ENCODE data around the gene PLK3. TPM values are rescaled to one million over a fixed set of nuclear protein-coding genes. Genes with fewer than 3 reads are reported as not detected.

Gene PLK3
- 12.6 and 16.0 TPM in 2 replicates for polyA plus RNA-seq (2011; rRNA removed)
- 20.0 and 21.0 TPM in 2 replicates for polyA plus RNA-seq (2012; cell fraction: cytosol; rRNA removed)
- polyA plus RNA-seq (2012; cell fraction: nucleus; rRNA removed) = 109 and 111 TPM in 2 replicates
- polyA plus RNA-seq (2017; fragmentation: RNase III; extraction: RNeasy Plus Mini Kit Qiagen cat#74134 plus additional on column Dnase treatment) = 10.9 to 11.6 TPM (median 11.2 TPM) in 3 replicates
- polyA minus RNA-seq (2011; rRNA and poly(A)+ RNA removed) = 19.7 and 20.1 TPM in 2 replicates

GRCh38 chr1:44799770-44800584 lies at the start of gene PLK3:
Gene PLK3 (plus strand): TSS chr1:44800377. CDS start chr1:44800464, 87 bp downstream.
- peak within 1 kb of the TSS; percentile 98 for H3K4me3 ChIP-seq
- 0% methylated on average over 10 of the region's 79 CpGs for WGBS (ENCODE audit: missing lambda C conversion rate)
- ATAC-seq (peak; percentile 88 to 91), DNase-seq (ENCODE audit: low read depth in 1 of 2, low spot score in 1 of 2) (peak; percentile 79 to 96), FAIRE-seq (peak; percentile 7)
- CTCF ChIA-PET = interaction anchor here (0.7 to 4.3 kb wide), 15 partner anchors 9 to 671 kb away, joined by 3 to 44 read pairs (median 4); partner anchors contain the start of genes BEST4 and BTBD19
- no peaks in the 10 kb centered on the region for H3K9me3 ChIP-seq
- peak within 1 kb of the TSS; percentile 91 to 95 for H3K27ac ChIP-seq
- peak within 1 kb of the TSS; percentile 96 for H3K4me2 ChIP-seq
- POLR2A ChIA-PET = interaction anchor here (0.7 to 3.1 kb wide), 16 partner anchors 9 to 540 kb away, joined by 3 to 47 read pairs (median 8); partner anchors contain the start of genes BEST4, BTBD19, EIF2B3 and HECTD3
- peaks cover 34% of the 10 kb centered on the region for H3K4me1 ChIP-seq
- no peak for TF ChIP-seq POLR2AphosphoS2 (conservative IDR thresholded peaks at IDR 0.05; ENCODE audit: low read length)
- no peak for TF ChIP-seq HOXA7 (CRISPR knock-in tag; IDR thresholded peaks at IDR 0.05)
- TF ChIP-seq MAFK (IDR thresholded peaks at IDR 0.05; ENCODE audit: partially characterized antibody) = no peak
- TF ChIP-seq HMGXB4 (CRISPR knock-in tag; IDR thresholded peaks at IDR 0.05; ENCODE audit: borderline replicate concordance) = no peak
- TF ChIP-seq HOXB13 (CRISPR knock-in tag; IDR thresholded peaks at IDR 0.05; ENCODE audit: low read depth) = 0 out of 2 replicates have a peak, but pooled peaks have one; percentile 40
- no peak for TF ChIP-seq SREBF2 (IDR thresholded peaks at IDR 0.05)
- peak; percentile 82; the same call in 2 of the 3 replicates for TF ChIP-seq BCL3 (IDR thresholded peaks at IDR 0.05)
- 0 out of 2 replicates have a peak, but pooled peaks have one; percentile 34 for TF ChIP-seq ATOH8 (CRISPR knock-in tag; IDR thresholded peaks at IDR 0.05; ENCODE audit: low read depth)
- peak; percentile 89; the same call in 1 of the 2 replicates for TF ChIP-seq TP53 (CRISPR knock-in tag; IDR thresholded peaks at IDR 0.05)
- TF ChIP-seq SMC3 (IDR thresholded peaks at IDR 0.05) = peak; percentile 66
- TF ChIP-seq PHF8 (IDR thresholded peaks at IDR 0.05; ENCODE audit: borderline replicate concordance, low read depth) = peak; percentile 78
- no peak for TF ChIP-seq ZSCAN20 (CRISPR knock-in tag; IDR thresholded peaks at IDR 0.05)
- TF ChIP-seq MYC (IDR thresholded peaks at IDR 0.05; ENCODE audit: borderline replicate concordance, low read length) = peak; percentile 93
- peak; percentile 68 to 76 for TF ChIP-seq RAD21 (conservative IDR thresholded peaks at IDR 0.05 in 1 of 2, IDR thresholded peaks at IDR 0.05 in 1 of 2)
- peak; percentile 64 for TF ChIP-seq CTCF (IDR thresholded peaks at IDR 0.05)
- no peak for TF ChIP-seq ELK1 (IDR thresholded peaks at IDR 0.05; ENCODE audit: low read depth, low read length)
- TF ChIP-seq NPAS2 (CRISPR knock-in tag; IDR thresholded peaks at IDR 0.05; ENCODE audit: borderline replicate concordance) = no peak
- TF ChIP-seq E2F6 (IDR thresholded peaks at IDR 0.05; ENCODE audit: borderline replicate concordance, low read depth) = peak; percentile 70
- TF ChIP-seq MAZ (IDR thresholded peaks at IDR 0.05; ENCODE audit: borderline replicate concordance, low read depth, low read length) = 0 out of 2 replicates have a peak, but pooled peaks have one; percentile 53
- peak; percentile 87 to 93 for TF ChIP-seq JUN (IDR thresholded peaks at IDR 0.05)
- TF ChIP-seq REST (IDR thresholded peaks at IDR 0.05) = no peak
- TF ChIP-seq PBX3 (IDR thresholded peaks at IDR 0.05) = 0 out of 2 replicates have a peak, but pooled peaks have one; percentile 16
